Testis (tissue), 3 donors: Measurements from ENCODE around the gene ITGB2. TPM values are rescaled to one million over a fixed set of nuclear protein-coding genes. Genes with fewer than 3 reads are reported as not detected.
A peak's percentile ranks its signal among the peaks of the same experiment; 100 is the strongest.

ENCODE experiments used
- DNase-seq: peaks from one replicate; pipeline ENCODE4 v3.0.0-alpha.2; 2019
- H3K27ac ChIP-seq, 2 donors: fragments of 200-600 bp; sonication (generic); one replicate each; pipeline ENCODE4 v1.5.1; 2019
- H3K27me3 ChIP-seq: fragments of 200-600 bp; sonication (generic); one replicate; pipeline ENCODE4 v1.5.1; 2019
- H3K36me3 ChIP-seq: fragments of 200-600 bp; sonication (generic); one replicate; pipeline ENCODE4 v1.5.1; 2017; ENCODE audit warnings: low read depth; ENCODE audit errors: missing control alignments
- H3K4me1 ChIP-seq: fragments of 200-600 bp; sonication (generic); one replicate; pipeline ENCODE4 v1.5.1; 2019
- H3K4me3 ChIP-seq, 2 donors: fragments of 200-600 bp; sonication (generic); one replicate each; pipeline ENCODE4 v1.5.1; 2017 to 2019
- H3K9me3 ChIP-seq: fragments of 200-600 bp; sonication (generic); one replicate; pipeline ENCODE4 v1.5.1; 2017
- CTCF ChIP-seq, 3 experiments: fragments of 450-650 bp in 2 of 3; fragments of 200-600 bp in 1 of 3; sonication (generic) in 1 of 3; IDR thresholded peaks; one replicate each; pipeline ENCODE4 v1.5.1; 2016 to 2019; ENCODE audit warnings: antibody characterized with exemption in 3 of 3, mild to moderate bottlenecking in 2 of 3, moderate library complexity in 1 of 3
- POLR2A ChIP-seq: fragments of 450-650 bp; IDR thresholded peaks from one replicate; pipeline ENCODE4 v1.6.1; 2017; ENCODE audit warnings: antibody characterized with exemption, mild to moderate bottlenecking, moderate library complexity
- WGBS, 2 donors: methylation state at CpG; one replicate each; pipeline ENCODE4 v1.1.5; 2018; 5-methylcytosine and 5-hydroxymethylcytosine counted together
- intact Hi-C: fragments of 100-400 bp; cut with DNase I; formaldehyde crosslinking; loops from one replicate; pipeline ENCODE4 v1.15.1; 2023; ENCODE audit warnings: low total_unique reads
- polyA plus RNA-seq: library from polyadenylated mRNA; stranded (reverse); fragments of 350-450 nt; fragmentation: Illumina TruSeq; extraction: RNeasy Lipid Tissue Mini Kit (QIAGEN cat#74804); gene quantifications from one replicate; pipeline ENCODE4 v1.2.3, GENCODE V29; 2014; ENCODE audit warnings: low read depth, low replicate concordance; ENCODE audit not compliant: insufficient read depth
- total RNA-seq, 2 donors: library from RNA; depleted of rRNA; stranded (reverse); fragments of >200 nt; gene quantifications; one replicate each; pipeline ENCODE4 v1.2.3, GENCODE V29; 2016

ITGB2 gene
- total and polyA plus RNA-seq, 3 donors from 2014 or later, result 5.6 to 29.5 (median 27.4) TPM

DNA sequence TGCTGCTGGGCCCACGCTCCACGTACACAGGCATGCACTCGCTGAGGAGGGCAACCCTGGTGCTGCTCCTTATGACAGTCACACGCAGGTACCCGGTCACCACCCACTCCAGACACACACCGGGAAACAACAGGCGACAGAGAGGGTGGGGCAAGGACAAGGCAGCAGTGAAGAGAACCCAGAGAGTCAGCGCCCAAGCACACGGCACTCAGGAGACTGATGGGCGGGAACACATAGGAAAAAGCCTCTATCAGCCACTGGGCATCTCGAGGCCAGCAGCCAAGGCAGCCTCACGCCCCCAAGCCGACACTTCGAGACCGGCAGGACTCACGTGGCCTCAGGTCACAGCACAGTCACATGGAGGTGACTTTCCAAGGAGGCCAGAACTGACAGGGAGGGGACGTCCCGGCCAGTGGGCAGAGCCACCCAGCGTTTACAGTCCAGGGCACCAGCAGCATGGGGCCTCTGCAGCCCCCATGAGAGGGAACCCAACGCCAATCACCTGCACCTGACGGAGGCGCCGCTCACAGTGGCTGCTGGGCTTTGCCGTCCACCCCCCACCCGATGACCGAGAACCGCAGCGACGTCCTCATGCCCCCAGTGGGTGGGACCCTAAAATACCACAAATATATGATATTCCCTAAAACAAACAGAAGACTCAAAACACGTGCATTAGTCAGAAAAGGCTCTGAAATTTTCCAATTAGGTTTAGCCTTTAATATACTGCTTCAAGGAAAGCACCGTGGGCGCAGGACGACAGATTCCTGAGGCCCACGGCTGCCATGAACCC is 66.9 kb downstream of the ITGB2 start:
- no peak overlapping the region for H3K4me3 ChIP-seq
- TF ChIP-seq POLR2A, result no peak
- no peak for TF ChIP-seq CTCF (IDR thresholded peaks at IDR 0.05)
- no peaks in the 10 kb centered on the region for H3K27me3 ChIP-seq
- no peaks in the 10 kb centered on the region for H3K9me3 ChIP-seq
- H3K4me1 ChIP-seq, result no peaks in the 10 kb centered on the region
- 84 to 88% methylated on average over 31 to 34 of the region's 34 CpGs for WGBS, 2 donors
- no peak for DNase-seq
- H3K27ac ChIP-seq, result no peak overlapping the region
- intact Hi-C loops, result no loop called here
- H3K36me3 ChIP-seq, result no peaks in the 10 kb centered on the region

GRCh38 chr21:44850905-44851657 is 69.6 kb downstream of the ITGB2 start:
- no peaks in the 10 kb centered on the region for H3K27me3 ChIP-seq
- WGBS, 2 donors, result 71 to 72% methylated on average over 22 to 26 of the region's 26 CpGs
- H3K9me3 ChIP-seq, result no peaks in the 10 kb centered on the region
- no peaks in the 10 kb centered on the region for H3K36me3 ChIP-seq
- no peak overlapping the region for H3K27ac ChIP-seq
- no peak overlapping the region for H3K4me3 ChIP-seq
- H3K4me1 ChIP-seq, result peaks cover 8% of the 10 kb centered on the region
- DNase-seq, result peak; percentile 75
- TF ChIP-seq POLR2A, result no peak
- TF ChIP-seq CTCF (IDR thresholded peaks at IDR 0.05), result no peak
- intact Hi-C loops, result no loop called here

DNA sequence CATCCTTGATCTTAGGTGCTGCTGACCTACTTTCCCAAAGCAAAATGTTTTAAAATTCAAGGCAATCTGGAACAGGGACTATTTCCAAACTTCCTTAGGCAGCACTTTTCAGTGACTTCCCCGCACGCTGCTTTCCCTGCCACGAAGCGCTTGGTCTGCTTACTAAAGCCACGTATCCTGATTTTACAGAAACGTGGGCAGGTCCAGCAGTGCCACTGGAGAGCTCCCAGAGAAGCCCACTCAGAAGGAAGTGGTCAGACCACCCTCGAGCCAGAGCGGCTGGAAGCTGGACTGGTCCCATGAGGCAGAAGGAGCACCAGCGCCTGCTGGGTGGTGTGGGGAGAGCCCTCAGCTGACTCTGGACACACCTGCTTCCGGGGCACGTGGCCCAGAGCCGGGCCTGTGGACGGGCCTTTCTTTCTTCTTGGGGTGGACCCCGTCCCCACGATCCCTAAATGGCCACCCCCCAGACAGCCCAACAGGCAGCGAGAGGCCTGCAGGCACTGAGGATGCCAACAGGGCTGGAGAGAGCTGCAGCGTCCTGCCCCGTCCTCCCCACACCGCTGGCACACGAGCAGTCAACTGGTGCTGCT is 70.4 kb downstream of the ITGB2 start:
- 86 to 87% methylated on average over 13 to 18 of the region's 20 CpGs for WGBS, 2 donors
- intact Hi-C loops, result no loop called here
- TF ChIP-seq CTCF (IDR thresholded peaks at IDR 0.05) (no peak), POLR2A (no peak)
- Histone ChIP-seq H3K27me3 (no peaks in the 10 kb centered on the region), H3K4me3 (no peak overlapping the region), H3K4me1 (peaks cover 15% of the 10 kb centered on the region), H3K36me3 (no peaks in the 10 kb centered on the region), H3K9me3 (no peaks in the 10 kb centered on the region), H3K27ac (no peak overlapping the region)
- no peak for DNase-seq

DNA sequence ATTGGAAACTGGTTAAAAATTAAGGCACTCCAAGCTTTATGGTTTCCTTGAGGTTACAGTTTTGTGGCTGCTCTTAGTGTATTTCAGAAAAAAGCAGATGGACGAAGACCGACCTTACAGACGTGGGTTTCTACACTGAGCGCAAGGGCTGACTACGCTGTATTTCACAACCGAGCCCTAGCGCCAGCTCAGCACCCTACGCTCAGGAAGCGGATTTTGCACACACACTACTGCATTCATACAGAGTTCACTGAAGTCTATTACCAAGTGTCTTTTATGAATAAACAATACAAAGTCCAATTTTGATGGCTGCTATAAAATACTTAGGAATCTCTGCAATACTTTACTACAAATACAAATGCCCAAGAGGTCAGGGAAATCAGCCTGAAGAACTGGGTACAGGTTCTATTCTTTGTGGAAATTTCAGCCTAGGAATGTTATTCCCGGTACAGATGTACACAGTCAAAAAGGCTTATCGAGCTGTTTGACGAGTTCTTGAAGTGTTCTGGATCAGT is 71.0 kb downstream of the ITGB2 start:
- intact Hi-C loops, result no loop called here
- TF ChIP-seq POLR2A, result no peak
- no peak for TF ChIP-seq CTCF (IDR thresholded peaks at IDR 0.05)
- no peak for DNase-seq
- 92 to 96% methylated on average over 12 of the region's 12 CpGs for WGBS, 2 donors
- no peaks in the 10 kb centered on the region for H3K27me3 ChIP-seq
- H3K27ac ChIP-seq, result no peak overlapping the region
- H3K36me3 ChIP-seq, result no peaks in the 10 kb centered on the region
- H3K4me1 ChIP-seq, result peaks cover 15% of the 10 kb centered on the region
- H3K9me3 ChIP-seq, result no peaks in the 10 kb centered on the region
- H3K4me3 ChIP-seq, result no peak overlapping the region
